Measurements from ENCODE around the gene HIPK2.
"Not testable (repeated sequence)": the region's sequence is repeated elsewhere in the genome, so short reads cannot be mapped to it uniquely, and the experiment has no call there.

The HIPK2 gene

DNA sequence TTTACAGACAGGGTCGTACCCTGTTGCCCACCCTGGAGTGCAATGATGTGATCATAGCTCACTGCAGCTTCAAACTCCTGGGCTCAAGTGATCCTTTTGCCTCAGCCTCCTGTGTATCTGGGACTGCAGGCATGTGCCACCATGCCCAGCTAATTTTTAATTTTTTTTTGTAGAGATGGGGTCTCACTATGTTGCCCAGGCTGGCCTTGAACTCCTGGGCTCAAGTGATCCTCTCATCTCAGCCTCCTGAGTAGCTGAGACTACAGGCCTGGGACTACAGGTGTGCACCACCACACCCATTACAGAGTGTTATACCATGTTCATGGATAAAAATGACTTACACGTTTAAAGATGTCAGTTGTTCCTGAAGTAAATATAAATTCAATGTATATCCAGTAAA is 166.2 kb downstream of the HIPK2 start:
- DNase-seq: not testable (repeated sequence)

- DNase-seq: no peak
Observed at GRCh38 chr7:139610595-139610994, 167.2 kb downstream of the HIPK2 start.

- no peak for DNase-seq
Observed at GRCh38 chr7:139603896-139604295, 173.9 kb downstream of the HIPK2 start.

- DNase-seq: no peak
Observed at GRCh38 chr7:139603282-139603681, 174.5 kb downstream of the HIPK2 start.

GRCh38 chr7:139602143-139602722 is 175.6 kb downstream of the HIPK2 start:
- peak; percentile 5 for DNase-seq

- DNase-seq: no peak
Observed at GRCh38 chr7:139601176-139601575, 176.6 kb downstream of the HIPK2 start.

GRCh38 chr7:139600306-139600705 is 177.5 kb downstream of the HIPK2 start:
- DNase-seq: no peak

- DNase-seq: no peak
Observed at GRCh38 chr7:139598642-139599041, 179.2 kb downstream of the HIPK2 start.

- DNase-seq: no peak
Observed at GRCh38 chr7:139597028-139597427, 180.8 kb downstream of the HIPK2 start.

DNA sequence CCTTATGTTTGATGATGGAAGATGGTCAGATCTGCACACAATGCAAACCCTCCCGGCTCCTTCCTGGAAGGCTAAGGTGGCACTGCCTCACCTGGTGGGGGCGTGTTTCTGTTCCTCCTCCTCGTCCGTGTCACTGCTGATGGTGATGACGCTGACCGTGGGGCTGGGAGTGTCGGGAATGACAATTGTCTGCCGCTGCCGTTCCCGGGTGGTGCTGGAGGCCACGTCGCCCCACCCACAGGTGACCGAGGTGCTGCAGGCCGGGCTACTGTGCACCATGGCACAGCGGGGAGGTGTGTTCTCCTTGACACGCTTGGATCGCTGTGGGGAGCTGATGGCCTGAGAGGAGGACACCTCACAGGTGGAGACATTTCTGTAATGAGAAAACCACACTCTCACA is 181.2 kb downstream of the HIPK2 start:
- no peak for DNase-seq

DNA sequence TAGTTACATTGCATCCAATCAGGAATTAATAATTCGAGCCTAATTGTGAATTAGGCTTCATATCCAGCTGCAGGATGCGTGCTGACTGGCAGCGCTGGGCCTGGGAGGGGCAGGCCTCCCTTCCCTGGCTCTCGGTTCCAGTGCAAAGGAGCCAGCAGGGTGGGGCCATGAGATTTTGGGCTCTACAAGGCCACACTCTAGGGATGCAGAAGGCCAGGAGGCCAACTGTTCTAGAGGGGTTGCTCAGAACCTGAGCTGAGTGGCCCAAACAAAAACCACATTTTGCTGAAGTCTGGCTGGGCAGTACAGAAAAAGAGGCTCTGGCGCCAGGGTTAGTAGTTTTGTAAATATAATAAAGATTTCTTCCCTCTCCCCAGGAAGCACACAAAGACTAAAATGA is 182.0 kb downstream of the HIPK2 start:
- DNase-seq: no peak

GRCh38 chr7:139594911-139595476 is 182.8 kb downstream of the HIPK2 start:
- no peak for DNase-seq

DNA sequence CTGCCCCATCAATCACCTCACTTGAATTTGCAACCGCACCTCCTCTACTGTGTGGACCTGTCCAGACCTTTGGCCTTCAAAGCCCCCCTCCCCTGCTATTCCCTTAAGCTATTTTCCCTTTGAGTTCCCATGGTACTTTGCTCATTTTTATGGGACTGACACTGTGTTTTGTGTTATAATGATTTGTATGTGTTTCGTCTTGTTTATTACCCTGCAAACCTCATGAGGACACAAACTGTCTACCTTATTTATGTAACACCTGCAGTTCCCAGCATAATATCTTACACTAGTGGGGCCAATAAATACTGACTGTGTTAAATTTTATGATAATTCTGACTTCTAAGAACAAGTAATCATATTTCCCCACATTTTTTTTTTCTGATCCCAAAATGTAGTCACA is 183.7 kb downstream of the HIPK2 start:
- no peak for DNase-seq

DNA sequence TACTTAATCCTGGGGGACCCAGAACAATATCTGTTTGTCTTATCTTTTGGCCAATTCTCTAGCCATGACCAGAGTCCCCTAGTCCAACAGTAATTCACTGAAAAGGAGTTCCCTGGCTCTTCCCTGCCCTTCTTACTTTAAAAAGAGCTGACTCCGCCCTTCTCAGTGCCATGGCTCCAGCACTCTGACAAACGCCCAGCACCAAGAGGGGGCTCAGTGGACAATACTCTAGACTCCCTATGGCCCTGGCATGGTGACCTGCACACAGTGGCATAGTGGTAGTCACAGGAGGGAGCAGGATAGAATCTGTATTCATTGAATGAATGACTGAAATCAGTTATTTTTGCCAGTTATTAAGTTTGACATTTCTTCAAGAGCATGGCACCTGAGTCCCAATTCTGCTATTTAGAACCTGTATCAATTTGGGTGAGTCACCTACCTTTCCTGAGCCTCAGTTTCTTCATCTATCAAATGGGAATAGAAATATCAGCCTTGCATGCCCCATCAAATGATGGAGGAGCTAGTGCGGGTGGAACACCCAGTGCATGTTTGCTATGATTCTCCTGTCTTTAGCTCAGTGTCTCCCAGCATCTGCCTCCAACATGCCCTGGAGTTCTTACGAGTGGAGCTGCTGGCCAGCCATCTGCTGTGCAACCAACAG is 184.9 kb downstream of the HIPK2 start:
- DNase-seq: no peak

GRCh38 chr7:139591550-139592195 is 186.1 kb downstream of the HIPK2 start:
- no peak for DNase-seq

DNA sequence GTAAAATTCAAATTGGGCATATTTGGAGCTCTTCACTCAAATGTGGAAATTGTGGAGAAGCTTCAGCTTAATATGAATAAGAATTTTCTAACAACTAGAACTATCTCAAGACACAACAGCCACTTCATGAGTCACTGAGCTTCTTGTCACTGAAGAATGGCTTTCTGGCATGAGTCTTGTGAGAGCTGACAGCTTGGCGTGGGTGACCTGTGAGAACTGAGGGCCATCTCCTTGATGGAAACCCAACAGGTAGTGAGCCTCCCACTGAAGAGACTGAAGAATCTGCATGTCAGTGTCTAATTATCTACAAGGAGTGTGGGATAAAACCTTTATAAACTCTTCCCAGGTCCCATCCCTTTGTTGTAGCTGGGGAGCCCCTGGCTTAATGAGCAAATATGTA is 188.3 kb downstream of the HIPK2 start:
- DNase-seq: no peak

DNA sequence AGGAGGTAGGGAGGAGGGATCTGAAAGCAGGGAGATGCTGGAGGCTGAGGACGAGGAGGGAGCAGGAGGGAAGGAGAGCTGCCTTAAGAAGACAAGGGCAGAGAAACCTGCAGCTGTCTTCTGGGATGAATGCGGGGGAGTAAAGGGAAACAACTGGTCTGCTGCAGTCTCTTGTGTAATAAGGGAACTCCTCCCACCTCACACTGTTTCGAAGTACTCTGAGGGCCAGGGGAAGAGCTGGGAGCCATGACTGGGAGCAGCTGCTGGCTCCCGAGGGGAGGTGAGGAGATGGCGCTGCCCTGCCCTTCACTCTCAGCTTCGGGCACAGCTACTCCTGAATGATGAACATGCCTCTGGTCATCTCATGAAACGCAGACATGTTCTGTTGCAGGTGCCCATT is 189.2 kb downstream of the HIPK2 start:
- DNase-seq: no peak

- no peak for DNase-seq
Observed at GRCh38 chr7:139587535-139587934, 190.3 kb downstream of the HIPK2 start.

DNA sequence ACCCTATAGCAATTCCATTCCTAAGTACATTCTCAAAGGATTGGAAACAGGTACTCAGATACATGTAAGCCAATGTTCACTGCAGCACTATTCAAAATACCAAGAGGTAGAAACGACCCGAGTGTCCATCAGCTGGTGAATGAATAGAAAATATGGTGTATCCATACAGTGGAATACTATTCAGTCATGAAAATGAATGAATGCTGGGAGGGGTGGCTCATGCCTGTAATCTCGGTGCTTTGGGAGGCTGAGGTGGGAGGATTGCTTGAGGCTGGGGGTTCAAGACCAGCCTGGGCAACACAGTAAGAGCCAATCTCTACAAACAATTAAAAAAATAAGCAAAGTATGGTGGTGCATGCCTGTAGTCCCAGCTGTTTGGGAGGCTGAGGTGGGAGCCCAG is 191.5 kb downstream of the HIPK2 start:
- DNase-seq: no peak

- no peak for DNase-seq
Observed at GRCh38 chr7:139585042-139585441, 192.8 kb downstream of the HIPK2 start.

- DNase-seq: no peak
Observed at GRCh38 chr7:139583826-139584553, 193.8 kb downstream of the HIPK2 start.

GRCh38 chr7:139582671-139583155 is 195.1 kb downstream of the HIPK2 start:
- DNase-seq: no peak

DNA sequence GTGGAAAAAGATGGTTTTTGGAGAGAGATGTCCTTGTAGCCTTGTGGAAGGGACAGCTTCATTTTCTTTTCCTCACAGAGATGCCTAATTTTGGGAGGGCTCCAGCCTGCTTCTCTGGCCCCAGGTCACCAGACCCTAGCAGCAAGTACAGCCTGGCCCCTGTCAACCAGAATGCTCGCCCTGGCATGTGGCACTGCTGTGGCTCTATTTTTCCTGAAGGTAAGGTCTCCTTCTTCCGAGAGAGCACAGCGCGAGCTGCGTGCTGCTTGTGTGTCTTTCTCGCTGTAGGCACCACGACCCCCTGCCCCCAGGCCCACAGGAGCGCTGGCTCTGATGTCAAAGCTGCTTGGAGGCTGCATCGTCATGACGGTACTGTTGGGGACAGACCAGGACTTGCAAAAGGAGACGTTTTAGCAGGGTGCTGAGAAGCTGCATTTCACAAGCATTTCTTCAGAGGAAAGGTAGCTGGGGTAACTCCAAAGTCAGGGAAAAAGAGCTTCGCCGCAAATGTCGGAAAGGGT is 195.6 kb downstream of the HIPK2 start:
- no peak for DNase-seq

All from NCI-H1694 (cell line).